ENCODE data around the gene SDCBP2. TPM values are rescaled to one million over a fixed set of nuclear protein-coding genes. Genes with fewer than 3 reads are reported as not detected.

Gene SDCBP2
- total and polyA plus RNA-seq, 4 donors = 1.9 to 6.1 (median 4.7) TPM

- no peaks in the 10 kb centered on the region for H3K36me3 ChIP-seq (ENCODE audit: control insufficient read depth in 4 of 4, insufficient read depth in 3 of 4, low read depth in 1 of 4, low read length in 3 of 4)
- no peaks in the 10 kb centered on the region for H3K27me3 ChIP-seq (ENCODE audit: control insufficient read depth in 4 of 4, insufficient read depth in 4 of 4, low read length in 3 of 4)
- 95% methylated on average over 6 of the region's 6 CpGs for WGBS
- no peak overlapping the region for H3K4me3 ChIP-seq (ENCODE audit: low read depth in 1 of 3, low read length in 3 of 3)
- no peak overlapping the region for H3K9ac ChIP-seq (ENCODE audit: low read depth in 1 of 2, low read length in 2 of 2)
- no peak overlapping the region for H3K27ac ChIP-seq (ENCODE audit: low read depth in 1 of 2, low read length in 2 of 2)
- TF ChIP-seq, protein P1, sequence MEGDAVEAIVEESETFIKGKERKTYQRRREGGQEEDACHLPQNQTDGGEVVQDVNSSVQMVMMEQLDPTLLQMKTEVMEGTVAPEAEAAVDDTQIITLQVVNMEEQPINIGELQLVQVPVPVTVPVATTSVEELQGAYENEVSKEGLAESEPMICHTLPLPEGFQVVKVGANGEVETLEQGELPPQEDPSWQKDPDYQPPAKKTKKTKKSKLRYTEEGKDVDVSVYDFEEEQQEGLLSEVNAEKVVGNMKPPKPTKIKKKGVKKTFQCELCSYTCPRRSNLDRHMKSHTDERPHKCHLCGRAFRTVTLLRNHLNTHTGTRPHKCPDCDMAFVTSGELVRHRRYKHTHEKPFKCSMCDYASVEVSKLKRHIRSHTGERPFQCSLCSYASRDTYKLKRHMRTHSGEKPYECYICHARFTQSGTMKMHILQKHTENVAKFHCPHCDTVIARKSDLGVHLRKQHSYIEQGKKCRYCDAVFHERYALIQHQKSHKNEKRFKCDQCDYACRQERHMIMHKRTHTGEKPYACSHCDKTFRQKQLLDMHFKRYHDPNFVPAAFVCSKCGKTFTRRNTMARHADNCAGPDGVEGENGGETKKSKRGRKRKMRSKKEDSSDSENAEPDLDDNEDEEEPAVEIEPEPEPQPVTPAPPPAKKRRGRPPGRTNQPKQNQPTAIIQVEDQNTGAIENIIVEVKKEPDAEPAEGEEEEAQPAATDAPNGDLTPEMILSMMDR (IDR thresholded peaks at IDR 0.05; ENCODE audit: low read depth, low read length, missing input control) = no peak
- TF ChIP-seq TAF1 (conservative IDR thresholded peaks at IDR 0.05) = no peak
- no peak for TF ChIP-seq HNF4G (IDR thresholded peaks at IDR 0.05)
- TF ChIP-seq RXRA (IDR thresholded peaks at IDR 0.05) = no peak
- TF ChIP-seq JUND (IDR thresholded peaks at IDR 0.05) = no peak
- TF ChIP-seq, protein P2, sequence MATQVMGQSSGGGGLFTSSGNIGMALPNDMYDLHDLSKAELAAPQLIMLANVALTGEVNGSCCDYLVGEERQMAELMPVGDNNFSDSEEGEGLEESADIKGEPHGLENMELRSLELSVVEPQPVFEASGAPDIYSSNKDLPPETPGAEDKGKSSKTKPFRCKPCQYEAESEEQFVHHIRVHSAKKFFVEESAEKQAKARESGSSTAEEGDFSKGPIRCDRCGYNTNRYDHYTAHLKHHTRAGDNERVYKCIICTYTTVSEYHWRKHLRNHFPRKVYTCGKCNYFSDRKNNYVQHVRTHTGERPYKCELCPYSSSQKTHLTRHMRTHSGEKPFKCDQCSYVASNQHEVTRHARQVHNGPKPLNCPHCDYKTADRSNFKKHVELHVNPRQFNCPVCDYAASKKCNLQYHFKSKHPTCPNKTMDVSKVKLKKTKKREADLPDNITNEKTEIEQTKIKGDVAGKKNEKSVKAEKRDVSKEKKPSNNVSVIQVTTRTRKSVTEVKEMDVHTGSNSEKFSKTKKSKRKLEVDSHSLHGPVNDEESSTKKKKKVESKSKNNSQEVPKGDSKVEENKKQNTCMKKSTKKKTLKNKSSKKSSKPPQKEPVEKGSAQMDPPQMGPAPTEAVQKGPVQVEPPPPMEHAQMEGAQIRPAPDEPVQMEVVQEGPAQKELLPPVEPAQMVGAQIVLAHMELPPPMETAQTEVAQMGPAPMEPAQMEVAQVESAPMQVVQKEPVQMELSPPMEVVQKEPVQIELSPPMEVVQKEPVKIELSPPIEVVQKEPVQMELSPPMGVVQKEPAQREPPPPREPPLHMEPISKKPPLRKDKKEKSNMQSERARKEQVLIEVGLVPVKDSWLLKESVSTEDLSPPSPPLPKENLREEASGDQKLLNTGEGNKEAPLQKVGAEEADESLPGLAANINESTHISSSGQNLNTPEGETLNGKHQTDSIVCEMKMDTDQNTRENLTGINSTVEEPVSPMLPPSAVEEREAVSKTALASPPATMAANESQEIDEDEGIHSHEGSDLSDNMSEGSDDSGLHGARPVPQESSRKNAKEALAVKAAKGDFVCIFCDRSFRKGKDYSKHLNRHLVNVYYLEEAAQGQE (IDR thresholded peaks at IDR 0.05) = no peak
- no peak for TF ChIP-seq RAD21 (IDR thresholded peaks at IDR 0.05)
- TF ChIP-seq HNF4A (conservative IDR thresholded peaks at IDR 0.05) = no peak
- TF ChIP-seq YY1 (IDR thresholded peaks at IDR 0.05) = no peak
- TF ChIP-seq NR2F2 (IDR thresholded peaks at IDR 0.05) = no peak
- no peak for TF ChIP-seq GABPA (IDR thresholded peaks at IDR 0.05 in 1 of 2, conservative IDR thresholded peaks at IDR 0.05 in 1 of 2)
- H3K9me3 ChIP-seq (ENCODE audit: control insufficient read depth in 4 of 4, low read length in 3 of 4) = no peaks in the 10 kb centered on the region
- peaks cover 0 to 15% (median 7%) of the 10 kb centered on the region in 4 donors for H3K4me1 ChIP-seq (ENCODE audit: control insufficient read depth in 4 of 4, insufficient read depth in 4 of 4, low read length in 3 of 4)
- no peak for DNase-seq (ENCODE audit: low spot score)
Measured at GRCh38 chr20:1320016-1320415, 8.9 kb downstream of the SDCBP2 start.

GRCh38 chr20:1319462-1319861 lies 9.5 kb downstream of the SDCBP2 start:
- DNase-seq (ENCODE audit: low spot score) = no peak
- no peak overlapping the region for H3K9ac ChIP-seq (ENCODE audit: low read depth in 1 of 2, low read length in 2 of 2)
- H3K4me3 ChIP-seq (ENCODE audit: low read depth in 1 of 3, low read length in 3 of 3) = no peak overlapping the region
- H3K9me3 ChIP-seq (ENCODE audit: control insufficient read depth in 4 of 4, low read length in 3 of 4) = no peaks in the 10 kb centered on the region
- WGBS = 82% methylated on average over 4 of the region's 4 CpGs
- no peak overlapping the region for H3K27ac ChIP-seq (ENCODE audit: low read depth in 1 of 2, low read length in 2 of 2)
- no peaks in the 10 kb centered on the region for H3K36me3 ChIP-seq (ENCODE audit: control insufficient read depth in 4 of 4, insufficient read depth in 3 of 4, low read depth in 1 of 4, low read length in 3 of 4)
- TF ChIP-seq, protein P3, sequence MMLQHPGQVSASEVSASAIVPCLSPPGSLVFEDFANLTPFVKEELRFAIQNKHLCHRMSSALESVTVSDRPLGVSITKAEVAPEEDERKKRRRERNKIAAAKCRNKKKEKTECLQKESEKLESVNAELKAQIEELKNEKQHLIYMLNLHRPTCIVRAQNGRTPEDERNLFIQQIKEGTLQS (IDR thresholded peaks at IDR 0.05) = no peak
- no peak for TF ChIP-seq RXRA (IDR thresholded peaks at IDR 0.05)
- H3K27me3 ChIP-seq (ENCODE audit: control insufficient read depth in 4 of 4, insufficient read depth in 4 of 4, low read length in 3 of 4) = no peaks in the 10 kb centered on the region
- H3K4me1 ChIP-seq (ENCODE audit: control insufficient read depth in 4 of 4, insufficient read depth in 4 of 4, low read length in 3 of 4) = peaks cover 0 to 12% (median 5%) of the 10 kb centered on the region in 4 donors

DNA sequence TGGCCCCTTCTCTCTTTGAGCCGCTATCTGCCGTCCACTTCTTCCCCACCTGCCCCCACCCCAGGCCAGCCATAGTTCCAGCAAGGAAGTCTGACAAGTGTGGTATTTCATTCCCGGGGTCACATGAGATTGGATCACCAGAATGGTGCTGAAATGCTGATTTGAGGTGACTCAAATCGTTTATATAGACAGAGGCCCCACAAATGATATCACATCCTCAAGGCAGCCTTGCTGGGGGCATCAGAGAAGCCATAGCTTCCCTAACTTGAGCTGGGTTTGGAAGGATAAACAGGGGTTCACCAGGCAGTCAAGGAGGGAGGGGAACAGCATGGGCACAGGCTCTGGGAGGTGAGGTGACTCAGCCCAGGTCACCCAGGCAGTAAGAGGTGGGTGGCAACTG lies 9.9 kb downstream of the SDCBP2 start:
- H3K4me3 ChIP-seq (ENCODE audit: low read depth in 1 of 3, low read length in 3 of 3) = no peak overlapping the region
- no peaks in the 10 kb centered on the region for H3K36me3 ChIP-seq (ENCODE audit: control insufficient read depth in 4 of 4, insufficient read depth in 3 of 4, low read depth in 1 of 4, low read length in 3 of 4)
- WGBS = 90% methylated on average over 4 of the region's 4 CpGs
- TF ChIP-seq RAD21 (IDR thresholded peaks at IDR 0.05) = no peak
- DNase-seq (ENCODE audit: low spot score) = no peak
- no peak overlapping the region for H3K27ac ChIP-seq (ENCODE audit: low read depth in 1 of 2, low read length in 2 of 2)
- H3K27me3 ChIP-seq (ENCODE audit: control insufficient read depth in 4 of 4, insufficient read depth in 4 of 4, low read length in 3 of 4) = no peaks in the 10 kb centered on the region
- H3K9me3 ChIP-seq (ENCODE audit: control insufficient read depth in 4 of 4, low read length in 3 of 4) = no peaks in the 10 kb centered on the region
- H3K9ac ChIP-seq (ENCODE audit: low read depth in 1 of 2, low read length in 2 of 2) = no peak overlapping the region
- H3K4me1 ChIP-seq (ENCODE audit: control insufficient read depth in 4 of 4, insufficient read depth in 4 of 4, low read length in 3 of 4) = peaks cover 0 to 12% (median 5%) of the 10 kb centered on the region in 4 donors
